Upper lobe of left lung (tissue), 4 donors: ENCODE data around the gene CNPY2.
"Not testable (repeated sequence)": the region's sequence is repeated elsewhere in the genome, so short reads cannot be mapped to it uniquely, and the experiment has no call there.

Source experiments
- EP300 ChIP-seq, 4 donors: sonication (generic); formaldehyde crosslinking; IDR thresholded peaks; one replicate each; pipeline ENCODE4 v1.5.1; 2017; ENCODE audit warnings: antibody characterized with exemption in 4 of 4, control low read depth in 2 of 4
- TF ChIP-seq, protein P1 (sequence below), 6 experiments: fragments of 450-650 bp in 4 of 6; fragments of 200-600 bp in 2 of 6; sonication (generic) in 2 of 6; IDR thresholded peaks; one replicate each; pipeline ENCODE4 v1.5.1; 2016 to 2019; ENCODE audit warnings: antibody characterized with exemption in 6 of 6

DNA sequence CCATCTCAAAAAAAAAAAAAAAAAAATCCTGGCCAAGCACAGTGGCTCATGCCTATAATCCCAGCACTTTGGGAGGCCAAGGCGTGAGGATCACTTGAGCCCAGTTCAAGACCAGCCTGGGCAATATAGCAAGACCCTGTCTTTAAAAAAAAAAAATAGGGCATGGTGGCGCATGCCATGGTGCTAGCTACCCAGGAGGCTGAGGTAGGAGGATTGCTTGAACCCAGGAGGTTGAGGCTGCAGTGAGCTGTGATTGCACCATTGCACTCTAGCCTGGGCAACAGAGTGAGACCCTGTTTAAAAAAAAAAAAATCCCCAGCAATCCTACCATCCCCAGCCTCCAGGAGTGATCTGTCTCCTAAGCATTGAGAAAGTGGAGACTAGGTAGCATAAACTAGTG, 26.5 kb upstream of the CNPY2 start:
- TF ChIP-seq, protein P1, sequence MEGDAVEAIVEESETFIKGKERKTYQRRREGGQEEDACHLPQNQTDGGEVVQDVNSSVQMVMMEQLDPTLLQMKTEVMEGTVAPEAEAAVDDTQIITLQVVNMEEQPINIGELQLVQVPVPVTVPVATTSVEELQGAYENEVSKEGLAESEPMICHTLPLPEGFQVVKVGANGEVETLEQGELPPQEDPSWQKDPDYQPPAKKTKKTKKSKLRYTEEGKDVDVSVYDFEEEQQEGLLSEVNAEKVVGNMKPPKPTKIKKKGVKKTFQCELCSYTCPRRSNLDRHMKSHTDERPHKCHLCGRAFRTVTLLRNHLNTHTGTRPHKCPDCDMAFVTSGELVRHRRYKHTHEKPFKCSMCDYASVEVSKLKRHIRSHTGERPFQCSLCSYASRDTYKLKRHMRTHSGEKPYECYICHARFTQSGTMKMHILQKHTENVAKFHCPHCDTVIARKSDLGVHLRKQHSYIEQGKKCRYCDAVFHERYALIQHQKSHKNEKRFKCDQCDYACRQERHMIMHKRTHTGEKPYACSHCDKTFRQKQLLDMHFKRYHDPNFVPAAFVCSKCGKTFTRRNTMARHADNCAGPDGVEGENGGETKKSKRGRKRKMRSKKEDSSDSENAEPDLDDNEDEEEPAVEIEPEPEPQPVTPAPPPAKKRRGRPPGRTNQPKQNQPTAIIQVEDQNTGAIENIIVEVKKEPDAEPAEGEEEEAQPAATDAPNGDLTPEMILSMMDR (IDR thresholded peaks at IDR 0.05): not testable (repeated sequence)
- not testable (repeated sequence) for TF ChIP-seq EP300 (IDR thresholded peaks at IDR 0.05)
